Activated T-helper 1 cell treated with anti-CD3 and anti-CD28 coated beads, Interleukin-2, amount 50 U/mL, for 16 hours (primary cell): ENCODE results near the gene FNDC5.
A peak's percentile ranks its signal among the peaks of the same experiment; 100 is the strongest.

Experiments used
- DNase-seq, 2 donors: peaks; one replicate each; pipeline ENCODE4 v3.0.0-alpha.2; 2020; ENCODE audit warnings: low read depth in 1 of 2, low spot score in 1 of 2

The FNDC5 gene

DNA sequence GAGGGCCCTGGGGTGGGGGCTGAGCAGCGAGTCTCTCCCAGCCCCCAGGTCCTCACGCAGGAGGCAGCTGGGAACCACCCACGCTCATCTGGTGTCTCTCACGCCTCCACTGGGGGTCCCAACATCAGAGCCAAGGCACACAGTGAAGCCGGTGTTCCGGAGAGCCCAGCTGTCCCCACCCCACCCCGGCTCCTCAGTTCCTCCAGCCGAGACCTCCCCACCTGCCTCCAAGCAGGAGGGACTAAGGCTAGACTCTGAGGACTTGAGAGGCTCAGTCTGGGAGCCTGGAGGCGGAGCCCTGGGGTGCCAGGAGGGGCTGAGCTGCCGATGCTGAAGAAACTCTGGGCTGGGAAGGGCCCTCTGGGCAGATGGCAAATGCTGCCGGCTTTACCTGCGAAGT, 14.0 kb upstream of the FNDC5 start:
- DNase-seq, result no peak

DNA sequence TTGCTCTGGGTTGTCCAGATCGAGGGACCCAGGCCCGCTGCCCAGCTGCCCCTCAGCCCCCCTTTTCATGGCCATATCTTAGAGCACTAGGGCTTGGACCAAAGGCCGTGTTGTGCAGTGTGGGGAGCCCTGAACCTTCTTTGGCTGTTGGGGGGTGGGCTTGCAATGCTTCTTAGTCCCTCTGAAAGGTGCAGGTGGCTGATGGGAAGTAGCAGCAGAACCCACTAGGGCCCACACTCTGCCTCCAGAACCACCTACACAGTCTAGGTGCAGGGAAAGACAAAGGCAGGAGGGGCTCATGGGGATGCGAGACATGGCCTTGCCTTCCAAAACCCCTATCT, 13.3 kb upstream of the FNDC5 start:
- DNase-seq, result no peak

- DNase-seq, result no peak
Measured at GRCh38 chr1:32883338-32884031, 12.8 kb upstream of the FNDC5 start.

- no peak for DNase-seq
Measured at GRCh38 chr1:32881871-32882850, 11.4 kb upstream of the FNDC5 start.

- no peak for DNase-seq
Measured at GRCh38 chr1:32881291-32881690, 10.6 kb upstream of the FNDC5 start.

GRCh38 chr1:32878637-32879041, 7.9 kb upstream of the FNDC5 start:
- no peak for DNase-seq

DNA sequence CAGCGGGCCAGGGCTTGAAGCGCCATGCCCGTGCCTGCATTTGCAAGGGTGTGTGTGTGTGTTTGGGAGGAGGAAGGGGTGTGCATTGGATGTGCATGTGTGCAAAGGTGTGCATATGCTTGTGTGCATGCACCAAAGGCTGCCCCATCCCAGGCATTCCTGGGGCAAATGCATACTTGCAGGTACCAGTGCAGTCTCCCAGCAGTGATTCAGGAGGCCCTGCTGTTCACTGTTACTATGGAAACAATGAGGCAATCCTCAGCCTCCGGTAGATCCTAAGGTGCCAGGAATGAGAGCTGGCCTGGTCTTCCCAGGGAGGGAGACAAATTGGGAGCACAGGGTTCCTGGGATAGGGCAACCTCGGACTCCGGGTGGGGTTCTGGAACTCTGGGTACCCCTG, 7.5 kb upstream of the FNDC5 start:
- no peak for DNase-seq

- DNase-seq, result no peak
Measured at GRCh38 chr1:32877211-32878110, 6.7 kb upstream of the FNDC5 start.

- peak in 1 of 2 donors; percentile 47 for DNase-seq
Measured at GRCh38 chr1:32876341-32877210, 5.9 kb upstream of the FNDC5 start.

DNA sequence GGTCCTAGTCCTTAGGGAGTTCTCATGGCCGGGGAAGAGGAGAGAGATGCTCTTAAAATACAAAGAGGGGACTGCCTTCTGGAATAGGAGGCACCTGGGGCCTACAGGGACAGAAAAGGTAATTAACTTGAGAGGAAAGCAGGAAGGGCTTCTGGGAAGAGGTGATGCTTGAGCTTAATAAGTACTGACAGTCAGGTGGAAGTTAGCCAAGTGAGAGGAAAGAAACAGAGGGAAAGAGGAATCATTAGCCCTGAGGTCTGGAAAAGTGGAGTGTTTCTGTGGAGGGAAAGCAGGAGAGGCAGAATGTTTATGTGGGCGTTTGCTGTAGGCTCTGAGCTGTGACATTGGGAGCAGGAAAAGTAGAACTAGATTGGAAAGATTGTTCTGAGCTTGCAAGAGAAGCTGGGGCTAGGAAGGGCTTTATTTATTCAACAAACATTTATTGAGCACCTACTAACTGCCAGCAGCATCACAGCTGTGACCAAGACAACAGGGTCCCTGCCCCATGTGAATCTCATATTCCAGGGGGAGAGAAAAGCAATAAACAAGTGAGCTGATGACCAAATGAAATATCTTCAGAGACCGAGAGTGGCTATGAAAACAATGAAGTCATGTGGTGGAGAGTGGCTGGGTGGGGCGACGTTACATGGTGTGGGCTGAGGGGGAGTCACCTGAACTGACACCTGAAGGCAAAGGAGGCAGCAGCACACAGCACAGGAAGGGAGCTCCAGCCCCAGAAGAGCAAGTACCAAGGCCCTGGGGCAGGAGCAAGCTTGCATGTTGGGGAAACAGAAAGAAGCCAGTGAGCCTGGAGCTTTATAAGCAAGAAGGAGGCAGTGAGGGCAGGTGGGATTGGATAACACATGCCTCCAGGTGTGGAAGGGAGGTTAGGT, 4.4 kb upstream of the FNDC5 start:
- DNase-seq, result no peak

- no peak for DNase-seq
Measured at GRCh38 chr1:32873484-32873883, 2.8 kb upstream of the FNDC5 start.

DNA sequence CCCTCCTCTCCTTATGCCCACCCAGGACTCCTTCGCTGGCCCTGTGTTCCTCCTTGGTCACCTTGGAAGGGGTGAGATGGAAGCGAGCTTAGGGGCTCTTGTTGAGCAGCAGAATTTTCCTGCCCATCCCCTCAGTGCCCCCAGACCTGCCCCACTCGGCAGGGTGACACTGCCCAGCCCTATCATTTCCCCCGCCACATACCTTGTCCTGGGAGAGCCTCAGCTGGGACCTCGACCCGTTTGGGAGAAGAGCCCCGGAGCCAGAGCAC, 1.4 kb upstream of the FNDC5 start:
- DNase-seq, result no peak

GRCh38 chr1:32871364-32872191, 866 bp upstream of the FNDC5 start:
- no peak for DNase-seq

DNA sequence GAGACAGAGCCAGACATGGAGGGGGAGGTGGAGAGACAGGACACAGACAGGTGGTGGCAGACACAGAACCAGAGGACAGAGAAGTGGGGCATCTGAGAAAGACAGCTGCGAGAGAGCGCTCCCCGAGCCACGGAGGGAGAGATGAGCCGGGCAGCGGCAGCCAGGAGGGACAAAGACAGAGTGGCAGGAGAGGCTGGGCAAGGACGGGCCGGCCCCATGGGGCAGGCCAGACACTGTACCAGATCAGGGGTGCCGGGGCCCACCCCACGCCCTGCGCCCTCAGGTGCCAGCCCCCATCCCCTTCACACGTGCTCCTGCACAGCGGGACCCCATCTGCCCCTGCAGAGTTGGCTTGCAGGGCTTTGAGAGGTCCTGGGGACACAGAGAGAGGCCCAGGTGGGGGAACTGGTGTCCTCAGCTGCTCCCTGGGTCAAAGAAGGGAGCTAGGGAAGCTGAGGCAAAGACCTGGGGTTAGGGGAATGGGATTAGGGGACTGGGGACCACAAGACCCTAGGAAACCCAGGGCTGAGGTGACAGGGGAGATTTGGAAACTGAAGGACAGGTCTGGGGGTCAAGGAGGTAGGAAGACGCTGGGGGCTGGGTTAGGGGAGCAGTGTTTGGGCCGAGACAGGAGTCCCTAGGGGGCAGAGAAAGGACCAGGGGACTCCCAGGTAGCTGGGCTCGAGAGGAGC, 643 bp downstream of the FNDC5 start:
- DNase-seq, result no peak

GRCh38 chr1:32868806-32869455, 1.8 kb downstream of the FNDC5 start:
- DNase-seq, result no peak

DNA sequence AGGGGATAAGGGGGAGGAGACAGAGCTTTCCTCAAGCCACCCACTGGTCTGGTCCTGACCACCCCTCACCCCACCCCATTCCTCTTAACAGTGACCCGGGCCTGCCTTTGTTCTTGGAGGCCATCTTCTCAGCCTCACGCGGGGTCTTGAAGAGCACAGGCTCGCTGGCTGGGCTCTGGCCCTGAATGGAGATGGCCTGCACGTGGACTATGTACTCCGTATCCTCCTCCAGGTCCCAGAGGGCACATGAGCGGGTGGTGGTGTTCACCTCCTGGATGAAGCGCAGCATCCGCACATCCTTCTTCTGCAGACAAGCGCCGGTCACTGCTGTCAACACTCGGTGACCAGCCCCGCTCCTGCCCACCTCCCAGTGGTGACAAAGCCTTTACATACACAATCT, 2.6 kb downstream of the FNDC5 start:
- DNase-seq, result no peak

DNA sequence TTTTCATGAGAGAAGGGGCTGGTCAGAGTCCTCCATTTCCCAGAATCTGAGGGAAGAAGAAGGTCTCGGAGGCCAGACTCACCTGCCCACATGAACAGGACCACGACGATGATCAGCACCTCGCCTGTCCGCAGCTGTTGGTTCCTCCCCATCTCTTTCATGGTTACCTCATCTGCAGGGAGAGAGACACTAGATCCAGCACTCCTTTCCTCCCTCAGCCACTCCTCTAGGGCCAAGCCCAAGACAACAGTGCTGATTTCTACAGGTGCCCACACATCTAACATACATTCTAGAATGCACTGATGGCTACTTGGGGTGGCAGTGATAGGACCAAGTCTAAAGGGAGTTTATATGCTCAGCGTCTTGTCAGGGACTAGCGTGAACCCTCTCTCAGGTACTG, 3.0 kb downstream of the FNDC5 start:
- no peak for DNase-seq

DNA sequence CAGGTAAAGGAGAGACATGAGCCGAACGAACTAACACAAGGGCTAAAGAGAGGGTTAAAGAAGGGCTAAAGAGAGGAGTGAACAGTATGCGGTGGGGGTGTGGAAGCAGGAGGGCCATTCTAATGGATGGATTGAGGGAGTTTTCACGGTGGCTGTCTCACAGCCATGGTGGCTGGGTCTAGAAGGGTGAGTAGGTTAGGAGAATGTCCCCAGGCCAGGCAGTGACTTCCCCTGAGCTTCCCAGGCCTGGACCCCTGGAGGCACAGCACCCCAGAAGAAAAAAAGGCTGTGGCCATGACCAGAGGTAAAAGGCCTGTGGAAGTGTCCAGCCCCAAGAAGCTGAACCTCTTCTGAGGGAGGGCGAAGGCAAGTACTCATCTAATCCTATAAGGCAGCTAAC, 3.6 kb downstream of the FNDC5 start:
- no peak for DNase-seq
